ENCODE data around the gene CCSAP.

DNA sequence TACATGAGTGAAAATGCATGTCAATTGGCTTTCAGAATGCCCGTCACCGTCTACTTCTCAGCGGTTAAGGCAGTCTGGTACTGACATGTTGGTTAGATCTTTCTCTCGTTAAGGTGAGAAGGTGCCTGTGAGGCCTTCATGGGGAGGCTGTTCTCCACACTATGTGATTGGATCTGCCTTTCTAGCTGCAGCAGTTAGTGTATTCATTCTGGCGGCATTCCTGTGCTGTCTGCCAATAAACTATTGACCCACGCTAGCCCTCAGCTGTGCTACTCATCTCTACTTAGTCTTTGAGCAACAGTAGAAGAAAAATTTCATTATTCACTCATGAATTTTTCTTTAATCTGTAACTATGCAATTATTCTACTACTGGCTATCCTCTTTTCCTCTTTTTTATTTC lies 32.0 kb downstream of the CCSAP start:
- TF ChIP-seq EZH2 (IDR thresholded peaks at IDR 0.05; ENCODE audit: low read length, missing control alignments) = no peak
- TF ChIP-seq, protein P1, sequence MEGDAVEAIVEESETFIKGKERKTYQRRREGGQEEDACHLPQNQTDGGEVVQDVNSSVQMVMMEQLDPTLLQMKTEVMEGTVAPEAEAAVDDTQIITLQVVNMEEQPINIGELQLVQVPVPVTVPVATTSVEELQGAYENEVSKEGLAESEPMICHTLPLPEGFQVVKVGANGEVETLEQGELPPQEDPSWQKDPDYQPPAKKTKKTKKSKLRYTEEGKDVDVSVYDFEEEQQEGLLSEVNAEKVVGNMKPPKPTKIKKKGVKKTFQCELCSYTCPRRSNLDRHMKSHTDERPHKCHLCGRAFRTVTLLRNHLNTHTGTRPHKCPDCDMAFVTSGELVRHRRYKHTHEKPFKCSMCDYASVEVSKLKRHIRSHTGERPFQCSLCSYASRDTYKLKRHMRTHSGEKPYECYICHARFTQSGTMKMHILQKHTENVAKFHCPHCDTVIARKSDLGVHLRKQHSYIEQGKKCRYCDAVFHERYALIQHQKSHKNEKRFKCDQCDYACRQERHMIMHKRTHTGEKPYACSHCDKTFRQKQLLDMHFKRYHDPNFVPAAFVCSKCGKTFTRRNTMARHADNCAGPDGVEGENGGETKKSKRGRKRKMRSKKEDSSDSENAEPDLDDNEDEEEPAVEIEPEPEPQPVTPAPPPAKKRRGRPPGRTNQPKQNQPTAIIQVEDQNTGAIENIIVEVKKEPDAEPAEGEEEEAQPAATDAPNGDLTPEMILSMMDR (conservative IDR thresholded peaks at IDR 0.05 in 1 of 2, IDR thresholded peaks at IDR 0.05 in 1 of 2; ENCODE audit: low read depth in 1 of 2, low read length in 2 of 2) = no peak

Data from fibroblast of lung (primary cell).